ENCODE results near the gene GHR. TPM values are rescaled to one million over a fixed set of nuclear protein-coding genes. Genes with fewer than 3 reads are reported as not detected.

Gene GHR
- total RNA-seq, 4 donors from 2014 or later: 1.8 to 12.4 (median 3.7) TPM

- Histone ChIP-seq H3K36me3 (no peaks in the 10 kb centered on the region), H3K27ac (no peak overlapping the region), H3K9me3 (peaks cover 0 to 6% (median 0%) of the 10 kb centered on the region in 4 donors), H3K4me3 (no peak overlapping the region), H3K27me3 (no peaks in the 10 kb centered on the region), H3K4me1 (no peaks in the 10 kb centered on the region)
- no peak for DNase-seq
- TF ChIP-seq CTCF (IDR thresholded peaks at IDR 0.05): no peak
- no peak for TF ChIP-seq POLR2A (IDR thresholded peaks at IDR 0.05)
Observed at GRCh38 chr5:42390115-42390514, 33.1 kb upstream of the GHR start.

- H3K4me1 ChIP-seq: no peaks in the 10 kb centered on the region
- no peak overlapping the region for H3K4me3 ChIP-seq
- no peak for TF ChIP-seq POLR2A (IDR thresholded peaks at IDR 0.05)
- TF ChIP-seq CTCF (IDR thresholded peaks at IDR 0.05): no peak
- H3K36me3 ChIP-seq: no peaks in the 10 kb centered on the region
- no peak overlapping the region for H3K27ac ChIP-seq
- H3K27me3 ChIP-seq: no peaks in the 10 kb centered on the region
- H3K9me3 ChIP-seq: peaks cover 0 to 6% (median 0%) of the 10 kb centered on the region in 4 donors
- no peak for DNase-seq
Observed at GRCh38 chr5:42392917-42393316, 30.3 kb upstream of the GHR start.

- Histone ChIP-seq H3K36me3 (no peaks in the 10 kb centered on the region), H3K27me3 (no peaks in the 10 kb centered on the region), H3K27ac (no peak overlapping the region), H3K4me3 (no peak overlapping the region), H3K4me1 (no peaks in the 10 kb centered on the region), H3K9me3 (peaks cover 0 to 6% (median 0%) of the 10 kb centered on the region in 4 donors)
- no peak for DNase-seq
- TF ChIP-seq POLR2A (IDR thresholded peaks at IDR 0.05): no peak
Observed at GRCh38 chr5:42396111-42396510, 27.1 kb upstream of the GHR start.

- no peaks in the 10 kb centered on the region for H3K27me3 ChIP-seq
- H3K36me3 ChIP-seq: no peaks in the 10 kb centered on the region
- no peak for TF ChIP-seq CTCF (IDR thresholded peaks at IDR 0.05)
- no peak for TF ChIP-seq POLR2A (IDR thresholded peaks at IDR 0.05)
- H3K9me3 ChIP-seq: peaks cover 0 to 6% (median 0%) of the 10 kb centered on the region in 4 donors
- H3K4me1 ChIP-seq: no peaks in the 10 kb centered on the region
- no peak overlapping the region for H3K27ac ChIP-seq
- no peak for DNase-seq
- no peak overlapping the region for H3K4me3 ChIP-seq
Observed at GRCh38 chr5:42397267-42397666, 26.0 kb upstream of the GHR start.

GRCh38 chr5:42399702-42400101 is 23.5 kb upstream of the GHR start:
- no peak for DNase-seq
- no peaks in the 10 kb centered on the region for H3K36me3 ChIP-seq
- no peak overlapping the region for H3K27ac ChIP-seq
- no peaks in the 10 kb centered on the region for H3K4me1 ChIP-seq
- no peaks in the 10 kb centered on the region for H3K27me3 ChIP-seq
- H3K4me3 ChIP-seq: no peak overlapping the region
- TF ChIP-seq POLR2A (IDR thresholded peaks at IDR 0.05): no peak
- H3K9me3 ChIP-seq: no peaks in the 10 kb centered on the region

GRCh38 chr5:42400474-42400873 is 22.8 kb upstream of the GHR start:
- no peak for DNase-seq
- H3K36me3 ChIP-seq: no peaks in the 10 kb centered on the region
- H3K9me3 ChIP-seq: no peaks in the 10 kb centered on the region
- H3K27ac ChIP-seq: no peak overlapping the region
- no peak overlapping the region for H3K4me3 ChIP-seq
- H3K4me1 ChIP-seq: no peaks in the 10 kb centered on the region
- no peaks in the 10 kb centered on the region for H3K27me3 ChIP-seq
- no peak for TF ChIP-seq POLR2A (IDR thresholded peaks at IDR 0.05)
- no peak for TF ChIP-seq CTCF (IDR thresholded peaks at IDR 0.05)

- no peaks in the 10 kb centered on the region for H3K4me1 ChIP-seq
Observed at GRCh38 chr5:42403236-42403635, 20.0 kb upstream of the GHR start.

More at GRCh38 chr5:42403236-42403635, 20.0 kb upstream of the GHR start:
- TF ChIP-seq POLR2A (IDR thresholded peaks at IDR 0.05) (no peak), CTCF (IDR thresholded peaks at IDR 0.05) (no peak)
- Histone ChIP-seq H3K36me3 (no peaks in the 10 kb centered on the region), H3K27ac (no peak overlapping the region), H3K4me3 (no peak overlapping the region), H3K27me3 (no peaks in the 10 kb centered on the region), H3K9me3 (no peaks in the 10 kb centered on the region)
- no peak for DNase-seq
